ENCODE measurements around the gene NFIX. TPM values are rescaled to one million over a fixed set of nuclear protein-coding genes. Genes with fewer than 3 reads are reported as not detected.

The NFIX gene
- total and polyA plus RNA-seq, 9 of the 15 experiments (the other 6 are each of a cell fraction or from before 2014, with no cell fraction given) = 0.28 to 26.8 (median 5.4) TPM

DNA sequence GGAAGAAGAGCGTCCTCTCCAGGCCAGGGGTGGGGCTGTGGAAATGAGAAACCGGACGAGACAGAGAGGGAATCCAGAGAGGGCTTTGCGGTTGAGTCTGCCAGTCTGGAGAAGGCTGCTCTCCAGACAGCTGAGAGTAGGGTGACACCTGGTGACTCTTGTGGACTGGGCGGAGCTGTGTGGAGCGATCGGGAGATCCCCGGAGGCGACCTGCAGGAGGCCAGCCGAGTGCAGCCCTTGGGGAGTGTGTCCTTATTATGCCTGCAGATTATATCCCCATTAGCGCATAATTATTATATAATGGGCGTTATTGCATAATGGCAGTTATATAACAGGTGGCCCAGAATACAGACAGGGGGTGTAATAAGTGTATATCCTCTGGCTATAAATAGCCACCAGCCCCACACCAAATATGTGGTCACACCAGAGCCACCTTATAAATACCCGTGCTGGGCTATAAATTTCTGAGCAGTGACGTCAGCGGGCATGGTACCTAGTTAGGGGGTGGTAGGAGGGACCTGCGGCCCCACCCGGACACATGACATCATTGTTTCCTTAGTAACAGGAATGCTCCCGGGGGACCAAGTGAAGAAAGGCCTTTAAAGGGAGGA, 41.2 kb downstream of the NFIX start (continued):
- TF ChIP-seq ZBTB49 (CRISPR knock-in tag; IDR thresholded peaks at IDR 0.05; ENCODE audit: borderline replicate concordance) (no peak), RAD21 (CRISPR knock-in tag; conservative IDR thresholded peaks at IDR 0.05 in 1 of 2, IDR thresholded peaks at IDR 0.05 in 1 of 2) (peak in 1 of 2 experiments; percentile 20; a peak in 1 of 4 replicates), ZMIZ1 (IDR thresholded peaks at IDR 0.05; ENCODE audit: low read depth in 2 of 2, low read length in 2 of 2) (no peak), ATF1 (CRISPR knock-in tag; IDR thresholded peaks at IDR 0.05) (no peak), ATF1 (tag; IDR thresholded peaks at IDR 0.05) (0 out of 2 replicates have a peak, but pooled peaks have one; percentile 21), RBM25 (IDR thresholded peaks at IDR 0.05; ENCODE audit: low read depth, low read length, severe bottlenecking) (no peak), SRF (CRISPR knock-in tag; IDR thresholded peaks at IDR 0.05) (no peak)
- TF ChIP-seq, protein P1, sequence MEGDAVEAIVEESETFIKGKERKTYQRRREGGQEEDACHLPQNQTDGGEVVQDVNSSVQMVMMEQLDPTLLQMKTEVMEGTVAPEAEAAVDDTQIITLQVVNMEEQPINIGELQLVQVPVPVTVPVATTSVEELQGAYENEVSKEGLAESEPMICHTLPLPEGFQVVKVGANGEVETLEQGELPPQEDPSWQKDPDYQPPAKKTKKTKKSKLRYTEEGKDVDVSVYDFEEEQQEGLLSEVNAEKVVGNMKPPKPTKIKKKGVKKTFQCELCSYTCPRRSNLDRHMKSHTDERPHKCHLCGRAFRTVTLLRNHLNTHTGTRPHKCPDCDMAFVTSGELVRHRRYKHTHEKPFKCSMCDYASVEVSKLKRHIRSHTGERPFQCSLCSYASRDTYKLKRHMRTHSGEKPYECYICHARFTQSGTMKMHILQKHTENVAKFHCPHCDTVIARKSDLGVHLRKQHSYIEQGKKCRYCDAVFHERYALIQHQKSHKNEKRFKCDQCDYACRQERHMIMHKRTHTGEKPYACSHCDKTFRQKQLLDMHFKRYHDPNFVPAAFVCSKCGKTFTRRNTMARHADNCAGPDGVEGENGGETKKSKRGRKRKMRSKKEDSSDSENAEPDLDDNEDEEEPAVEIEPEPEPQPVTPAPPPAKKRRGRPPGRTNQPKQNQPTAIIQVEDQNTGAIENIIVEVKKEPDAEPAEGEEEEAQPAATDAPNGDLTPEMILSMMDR (IDR thresholded peaks at IDR 0.05 in 2 of 3, conservative IDR thresholded peaks at IDR 0.05 in 1 of 3; ENCODE audit: insufficient read depth in 2 of 3, low read depth in 1 of 3, low read length in 3 of 3) = peak; percentile 14 to 46 (median 45); a peak in 4 of 6 replicates
